ENCODE results near the gene HHAT.

HHAT gene

GRCh38 chr1:210685295-210685650, 356.6 kb downstream of the HHAT start:
- no peak for DNase-seq (ENCODE audit: low spot score)

GRCh38 chr1:210686841-210687240, 358.1 kb downstream of the HHAT start:
- DNase-seq (ENCODE audit: low spot score): no peak

GRCh38 chr1:210687582-210688279, 359.0 kb downstream of the HHAT start:
- no peak for DNase-seq (ENCODE audit: low spot score)

GRCh38 chr1:210688512-210689234, 360.0 kb downstream of the HHAT start:
- no peak for DNase-seq (ENCODE audit: low spot score)

- DNase-seq (ENCODE audit: low spot score): no peak
These were observed 361.1 kb downstream of the HHAT start for GRCh38 chr1:210689826-210690225.

- DNase-seq (ENCODE audit: low spot score): no peak
These were observed 361.5 kb downstream of the HHAT start for GRCh38 chr1:210690236-210690635.

GRCh38 chr1:210691039-210691610, 362.4 kb downstream of the HHAT start:
- no peak for DNase-seq (ENCODE audit: low spot score)

- DNase-seq (ENCODE audit: low spot score): no peak
These were observed 364.1 kb downstream of the HHAT start for GRCh38 chr1:210692796-210693195.

- DNase-seq (ENCODE audit: low spot score): no peak
These were observed 366.3 kb downstream of the HHAT start for GRCh38 chr1:210695026-210695425.

- no peak for DNase-seq (ENCODE audit: low spot score)
These were observed 368.0 kb downstream of the HHAT start for GRCh38 chr1:210696709-210697108.

GRCh38 chr1:210697185-210697584, 368.5 kb downstream of the HHAT start:
- no peak for DNase-seq (ENCODE audit: low spot score)

- DNase-seq (ENCODE audit: low spot score): no peak
These were observed 370.0 kb downstream of the HHAT start for GRCh38 chr1:210698661-210699060.

GRCh38 chr1:210700083-210700482, 371.4 kb downstream of the HHAT start:
- DNase-seq (ENCODE audit: low spot score): no peak

- no peak for DNase-seq (ENCODE audit: low spot score)
These were observed 371.8 kb downstream of the HHAT start for GRCh38 chr1:210700511-210700910.

- no peak for DNase-seq (ENCODE audit: low spot score)
These were observed 373.8 kb downstream of the HHAT start for GRCh38 chr1:210702506-210702905.

GRCh38 chr1:210703593-210703992, 374.9 kb downstream of the HHAT start:
- DNase-seq (ENCODE audit: low spot score): no peak

- DNase-seq (ENCODE audit: low spot score): no peak
These were observed 376.4 kb downstream of the HHAT start for GRCh38 chr1:210705086-210705485.

GRCh38 chr1:210706246-210706645, 377.5 kb downstream of the HHAT start:
- DNase-seq (ENCODE audit: low spot score): no peak

- DNase-seq (ENCODE audit: low spot score): no peak
These were observed 378.9 kb downstream of the HHAT start for GRCh38 chr1:210707300-210708240.

- no peak for DNase-seq (ENCODE audit: low spot score)
These were observed 381.0 kb downstream of the HHAT start for GRCh38 chr1:210709701-210710100.

GRCh38 chr1:210711825-210712612, 383.3 kb downstream of the HHAT start:
- no peak for DNase-seq (ENCODE audit: low spot score)

GRCh38 chr1:210715072-210715471, 386.4 kb downstream of the HHAT start:
- DNase-seq (ENCODE audit: low spot score): no peak

All from CD4-positive, alpha-beta T cell treated with Interleukin-2 at 100 ng/mL for 4 hours (primary cell).